H1 (cell line): ENCODE data around the gene RETREG1. TPM values are rescaled to one million over a fixed set of nuclear protein-coding genes. Genes with fewer than 3 reads are reported as not detected.

Experiments used
- CTCF ChIA-PET: fragments of 300-600 bp; sonication (Branson Sonifier 250); formaldehyde crosslinking; loops from one replicate; lab custom pipeline; 2021; ENCODE audit not compliant: partially characterized antibody; lab: Charles Lee
- POLR2A ChIA-PET: fragments of 300-600 bp; sonication (Branson Sonifier 250); formaldehyde crosslinking; loops from one replicate; lab custom pipeline; 2021; ENCODE audit warnings: inconsistent platforms; ENCODE audit not compliant: partially characterized antibody; lab: Charles Lee
- DNase-seq, 2 experiments: peaks; one replicate each; pipeline versions ENCODE4 v3.0.0 to v3.0.0-alpha.2; 2010 to 2022; ENCODE audit warnings: low spot score in 2 of 2, low read depth in 1 of 2, mixed read lengths in 1 of 2
- FAIRE-seq: peaks from 2 replicates; lab custom pipeline; 2011; peaks lifted over from hg19 to GRCh38; lab: Jason Lieb, UNC
- H2AFZ ChIP-seq: 2 replicates; pipeline ENCODE4 v1.8.1; 2012; ENCODE audit warnings: low read length, inconsistent platforms
- H2AK5ac ChIP-seq: 2 replicates; pipeline ENCODE4 v1.6.1; 2013; ENCODE audit warnings: low read depth, low read length
- H2BK120ac ChIP-seq: replicated peaks from 2 replicates; pipeline ENCODE3; 2013; ENCODE audit warnings: low read depth, low read length, inconsistent platforms
- H2BK12ac ChIP-seq: 2 replicates; pipeline ENCODE4 v1.6.1; 2013; ENCODE audit warnings: low read depth, low read length
- H2BK15ac ChIP-seq: 2 replicates; pipeline ENCODE4 v1.6.1; 2013; ENCODE audit warnings: low read length
- H2BK20ac ChIP-seq: 2 replicates; pipeline ENCODE4 v1.6.1; 2013; ENCODE audit warnings: low read length
- H2BK5ac ChIP-seq: 2 replicates; pipeline ENCODE4 v1.6.1; 2013; ENCODE audit warnings: low read depth, low read length
- H3K14ac ChIP-seq: 2 replicates; pipeline ENCODE4 v1.6.1; 2013; ENCODE audit warnings: inconsistent platforms; ENCODE audit not compliant: insufficient read length
- H3K18ac ChIP-seq: 2 replicates; pipeline ENCODE4 v1.6.1; 2013; ENCODE audit warnings: low read length; ENCODE audit errors: extremely low read depth
- H3K23ac ChIP-seq: 2 replicates; pipeline ENCODE4 v1.6.1; 2013; ENCODE audit warnings: inconsistent platforms; ENCODE audit not compliant: insufficient read length
- H3K23me2 ChIP-seq: 2 replicates; pipeline ENCODE4 v1.6.1; 2013; ENCODE audit warnings: low read depth, low read length
- H3K27ac ChIP-seq: 2 replicates; pipeline ENCODE4 v1.6.1; 2011; ENCODE audit warnings: low read depth, low read length, inconsistent platforms
- H3K27me3 ChIP-seq, 4 experiments: replicated peaks in 1 of 4; 1 replicate in 1 of 4; 2 replicates in 3 of 4; pipeline versions ENCODE4 v1.6.1 to v1.8.1; 2011 to 2013; ENCODE audit warnings: low read length in 3 of 4, mild to moderate bottlenecking in 3 of 4, inconsistent platforms in 2 of 4, mixed read lengths in 2 of 4, moderate library complexity in 1 of 4; ENCODE audit not compliant: control insufficient read depth in 3 of 4, insufficient read depth in 3 of 4; ENCODE audit errors: extremely low read depth in 1 of 4
- H3K36me3 ChIP-seq, 4 experiments: 2 replicates each; pipeline versions ENCODE4 v1.6.1 to v1.8.1; 2011 to 2013; ENCODE audit warnings: mild to moderate bottlenecking in 4 of 4, low read length in 3 of 4, moderate library complexity in 2 of 4, control low read depth in 1 of 4, inconsistent platforms in 1 of 4; ENCODE audit not compliant: insufficient read depth in 4 of 4, control insufficient read depth in 2 of 4
- H3K4ac ChIP-seq: replicated peaks from 2 replicates; pipeline ENCODE3; 2013; ENCODE audit warnings: low read length, low read depth, mixed read lengths, inconsistent platforms; ENCODE audit not compliant: insufficient read length
- H3K4me1 ChIP-seq, 4 experiments: replicated peaks in 1 of 4; 1 replicate in 1 of 4; 2 replicates in 3 of 4; pipeline versions ENCODE4 v1.6.1 to v1.8.1; 2011 to 2013; ENCODE audit warnings: low read length in 3 of 4, inconsistent platforms in 2 of 4, mixed read lengths in 1 of 4; ENCODE audit not compliant: insufficient read depth in 4 of 4, control insufficient read depth in 3 of 4
- H3K4me2 ChIP-seq, 2 experiments: 2 replicates each; pipeline versions ENCODE4 v1.6.1 to v1.8.1; 2011 to 2013; ENCODE audit warnings: low read depth in 2 of 2, low read length in 2 of 2, control low read depth in 1 of 2, inconsistent platforms in 1 of 2, mild to moderate bottlenecking in 1 of 2; ENCODE audit not compliant: insufficient read depth in 1 of 2
- H3K4me3 ChIP-seq, 4 experiments: fragments of 200-600, 300-600 bp in 1 of 4; sonication (generic), shearing (Covaris generic), sonication (Bioruptor Twin) in 1 of 4; 2 replicates each; pipeline versions ENCODE4 v1.5.1 to v1.8.1; 2011 to 2016; ENCODE audit warnings: low read length in 4 of 4, low read depth in 3 of 4, control low read depth in 2 of 4, inconsistent platforms in 2 of 4, mild to moderate bottlenecking in 2 of 4, mixed read lengths in 1 of 4, moderate library complexity in 1 of 4; ENCODE audit not compliant: insufficient read depth in 2 of 4; ENCODE audit errors: extremely low read depth in 1 of 4
- H3K56ac ChIP-seq: replicated peaks from 2 replicates; pipeline ENCODE3; 2013; ENCODE audit warnings: low read depth, mild to moderate bottlenecking, mixed read lengths, low read length, inconsistent platforms; ENCODE audit not compliant: insufficient read length
- H3K79me1 ChIP-seq: 2 replicates; pipeline ENCODE4 v1.6.1; 2013; ENCODE audit warnings: low read depth, low read length, control low read depth
- H3K79me2 ChIP-seq, 2 experiments: 2 replicates each; pipeline versions ENCODE4 v1.6.1 to v1.8.1; 2012 to 2013; ENCODE audit warnings: low read length in 2 of 2, mild to moderate bottlenecking in 2 of 2, inconsistent platforms in 1 of 2; ENCODE audit not compliant: insufficient read depth in 2 of 2, control insufficient read depth in 1 of 2
- H3K9ac ChIP-seq, 4 experiments: replicated peaks in 1 of 4; 1 replicate in 1 of 4; 2 replicates in 3 of 4; pipeline versions ENCODE4 v1.6.1 to v1.8.1; 2011 to 2013; ENCODE audit warnings: low read depth in 3 of 4, low read length in 3 of 4, control low read depth in 2 of 4, mild to moderate bottlenecking in 2 of 4, moderate library complexity in 2 of 4, inconsistent platforms in 1 of 4; ENCODE audit errors: extremely low read depth in 1 of 4
- H3K9me3 ChIP-seq, 2 experiments: 2 replicates each; pipeline versions ENCODE4 v1.6.1 to v1.8.1; 2012 to 2013; ENCODE audit warnings: mild to moderate bottlenecking in 2 of 2, moderate library complexity in 2 of 2, control low read depth in 1 of 2, inconsistent platforms in 1 of 2, low read depth in 1 of 2, low read length in 1 of 2, mixed read lengths in 1 of 2; ENCODE audit not compliant: insufficient read depth in 2 of 2
- H4K20me1 ChIP-seq, 2 experiments: replicated peaks in 1 of 2; 2 replicates each; pipeline versions ENCODE3 to v1.8.1; 2011 to 2013; ENCODE audit warnings: inconsistent platforms in 2 of 2, low read length in 2 of 2, mild to moderate bottlenecking in 1 of 2; ENCODE audit not compliant: insufficient read depth in 2 of 2, control insufficient read depth in 1 of 2
- H4K5ac ChIP-seq: 2 replicates; pipeline ENCODE4 v1.6.1; 2013; ENCODE audit warnings: low read length, low read depth, mixed read lengths, inconsistent platforms; ENCODE audit not compliant: insufficient read length
- H4K8ac ChIP-seq: 2 replicates; pipeline ENCODE4 v1.8.0; 2013; ENCODE audit warnings: mild to moderate bottlenecking, moderate library complexity, low read length, inconsistent platforms; ENCODE audit not compliant: insufficient read depth; ENCODE audit errors: extremely low read depth
- H4K91ac ChIP-seq: replicated peaks from 2 replicates; pipeline ENCODE3; 2013; ENCODE audit warnings: low read length, mixed read lengths, inconsistent platforms; ENCODE audit not compliant: insufficient read length
- BACH1 ChIP-seq: IDR thresholded peaks from 2 replicates; pipeline ENCODE4 v1.6.1; 2012; ENCODE audit warnings: low read length, improper control_type of control experiment
- POLR2A ChIP-seq, 2 experiments: IDR thresholded peaks; 1 replicate in 1 of 2; 2 replicates in 1 of 2; pipeline ENCODE4 v1.6.1; 2011; ENCODE audit warnings: low read depth in 2 of 2, low read length in 2 of 2, mild to moderate bottlenecking in 2 of 2; ENCODE audit errors: control extremely low read depth in 1 of 2
- POLR2AphosphoS5 ChIP-seq: IDR thresholded peaks from 2 replicates; pipeline ENCODE4 v1.6.1; 2011; ENCODE audit warnings: low read depth, low read length
- RAD21 ChIP-seq, 2 experiments: IDR thresholded peaks in 1 of 2; conservative IDR thresholded peaks in 1 of 2; 2 replicates each; pipeline ENCODE4 v1.6.1; 2011; ENCODE audit warnings: low read depth in 2 of 2, low read length in 2 of 2, improper control_type of control experiment in 1 of 2, inconsistent platforms in 1 of 2, mild to moderate bottlenecking in 1 of 2, moderate library complexity in 1 of 2
- WGBS, 2 experiments: shearing (Covaris generic) in 1 of 2; methylation state at CpG; one replicate each; pipeline versions ENCODE4 v1.1.6 to v1.1.7; 2013 to 2015; ENCODE audit warnings: low lambda C conversion rate in 2 of 2, mixed read lengths in 2 of 2, inconsistent platforms in 1 of 2, low coverage in 1 of 2, missing lambda C conversion rate in 1 of 2; ENCODE audit not compliant: insufficient replicate concordance in 2 of 2, insufficient coverage in 1 of 2, insufficient read length in 1 of 2; ENCODE audit errors: extremely low coverage in 1 of 2, missing lambda C conversion rate in 1 of 2; 5-methylcytosine and 5-hydroxymethylcytosine counted together
- polyA plus RNA-seq, 7 experiments: library from polyadenylated mRNA; depleted of rRNA in 3 of 7; stranded (reverse) in 5 of 7; unstranded in 2 of 7; fragments of >200 nt in 5 of 7; fragments of 200-250 nt in 2 of 7; gene quantifications; 1 replicate in 5 of 7; 2 replicates in 1 of 7; 4 replicates in 1 of 7; pipeline versions ENCODE4 v1.2.1 to v1.2.3, GENCODE V29; 2011 to 2013; ENCODE audit warnings: missing spikeins in 2 of 7, mixed read lengths in 2 of 7
- total RNA-seq: library from RNA; stranded (reverse); fragmentation: NEBNext Ultra II Directional; extraction: Animal tissue kit (Norgen Biotek cat#: 25700); gene quantifications from 2 replicates; pipeline ENCODE4 v1.2.1, GENCODE V29; 2021

RETREG1 gene
- total and polyA plus RNA-seq, 2 of the 8 experiments (the other 6 are each of a cell fraction or from before 2014, with no cell fraction given): 0.62 to 1.9 TPM

DNA sequence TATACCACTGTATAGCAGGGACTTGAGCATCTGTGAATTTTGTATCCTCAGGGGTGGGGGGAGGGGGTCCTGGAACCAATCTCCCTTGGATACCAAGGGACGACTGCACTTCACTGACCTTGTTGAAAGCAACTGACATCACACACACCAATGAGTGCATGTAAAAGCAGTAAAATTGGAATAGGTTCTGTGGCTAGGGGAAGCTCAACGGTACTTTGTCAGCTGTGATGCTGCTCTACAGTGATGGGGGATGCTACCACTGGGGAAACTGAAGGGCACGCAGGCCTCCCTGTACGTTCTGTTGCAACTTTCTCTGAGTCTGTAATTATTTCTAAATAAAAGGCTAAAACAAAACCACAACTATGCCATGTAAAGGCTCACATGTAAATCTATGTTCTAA is 47.0 kb upstream of the RETREG1 start:
- no peak overlapping the region for H3K56ac ChIP-seq
- H4K8ac ChIP-seq: no peak overlapping the region
- H2BK15ac ChIP-seq: no peak overlapping the region
- H3K4ac ChIP-seq: no peak overlapping the region
- H4K20me1 ChIP-seq: peaks cover 5 to 10% of the 10 kb centered on the region in 2 experiments
- no peak overlapping the region for H3K9ac ChIP-seq
- H2BK120ac ChIP-seq: no peak overlapping the region
- no peak overlapping the region for H4K91ac ChIP-seq
- TF ChIP-seq POLR2AphosphoS5 (peak; percentile 56; the same call in 1 of the 2 replicates), BACH1 (no peak), POLR2A (IDR thresholded peaks at IDR 0.05; ENCODE audit: control extremely low read depth in 1 of 2, low read depth in 2 of 2, low read length in 2 of 2) (peak; percentile 26 to 52; a peak in 2 of 3 replicates), RAD21 (IDR thresholded peaks at IDR 0.05 in 1 of 2, conservative IDR thresholded peaks at IDR 0.05 in 1 of 2; ENCODE audit: low read depth in 2 of 2, low read length in 2 of 2) (no peak)
- no peaks in the 10 kb centered on the region for H3K79me2 ChIP-seq
- no peak overlapping the region for H3K14ac ChIP-seq
- H3K4me3 ChIP-seq: no peak overlapping the region
- 93% methylated on average over 4 of the region's 4 CpGs; no CpG with 5 or more reads in 1 of the 2 experiments for WGBS, 2 experiments
- no peak overlapping the region for H2BK12ac ChIP-seq
- H3K18ac ChIP-seq: no peak overlapping the region
- H3K9me3 ChIP-seq: no peaks in the 10 kb centered on the region
- ChIA-PET POLR2A (interaction anchor here (0.7 to 1.3 kb wide), 2 partner anchors 16 to 35 kb away, joined by 3 to 4 read pairs; no protein-coding TSS in a partner anchor), CTCF (interaction anchor here (0.6 to 1.4 kb wide), 3 partner anchors 12 to 166 kb away, joined by 3 to 9 read pairs (median 4); no protein-coding TSS in a partner anchor)
- DNase-seq (no peak), FAIRE-seq (no peak)
- no peak overlapping the region for H2BK20ac ChIP-seq
- no peaks in the 10 kb centered on the region for H3K4me1 ChIP-seq
- no peak overlapping the region for H2AK5ac ChIP-seq
- no peak overlapping the region for H3K27ac ChIP-seq
- peaks cover 23 to 49% (median 34%) of the 10 kb centered on the region in 4 experiments for H3K36me3 ChIP-seq
- no peak overlapping the region for H3K23ac ChIP-seq
- H4K5ac ChIP-seq: no peak overlapping the region
- H2AFZ ChIP-seq: no peak overlapping the region
- no peaks in the 10 kb centered on the region for H3K23me2 ChIP-seq
- no peak overlapping the region for H2BK5ac ChIP-seq
- no peaks in the 10 kb centered on the region for H3K27me3 ChIP-seq
- no peaks in the 10 kb centered on the region for H3K79me1 ChIP-seq
- H3K4me2 ChIP-seq: no peak overlapping the region
